Neuronal stem cell (in vitro differentiated cells): ENCODE data around the gene TTLL7.

Source experiments
- DNase-seq: peaks from one replicate; pipeline ENCODE4 v3.0.0-alpha.2; 2013; ENCODE audit warnings: low spot score
- H2AFZ ChIP-seq: one replicate; pipeline ENCODE4 v1.6.1; 2013; ENCODE audit warnings: mild to moderate bottlenecking, low read length, inconsistent platforms
- H2AK5ac ChIP-seq: 2 replicates; pipeline ENCODE4 v1.6.1; 2013; ENCODE audit warnings: low read depth, mild to moderate bottlenecking, inconsistent platforms, low read length, moderate library complexity, mixed read lengths
- H2BK120ac ChIP-seq: 2 replicates; pipeline ENCODE4 v1.6.1; 2013; ENCODE audit warnings: low read depth, mild to moderate bottlenecking, inconsistent platforms, low read length, moderate library complexity, mixed read lengths
- H2BK12ac ChIP-seq: one replicate; pipeline ENCODE4 v1.6.1; 2013; ENCODE audit warnings: low read length, inconsistent platforms
- H2BK15ac ChIP-seq: 2 replicates; pipeline ENCODE4 v1.6.1; 2013; ENCODE audit warnings: mild to moderate bottlenecking, low read length, inconsistent platforms, mixed read lengths
- H2BK5ac ChIP-seq: one replicate; pipeline ENCODE4 v1.6.1; 2013; ENCODE audit warnings: inconsistent platforms, mild to moderate bottlenecking, low read length, moderate library complexity
- H3K14ac ChIP-seq: one replicate; pipeline ENCODE4 v1.6.1; 2013; ENCODE audit warnings: low read length, inconsistent platforms
- H3K18ac ChIP-seq: 2 replicates; pipeline ENCODE4 v1.6.1; 2013; ENCODE audit warnings: low read length, inconsistent platforms
- H3K23ac ChIP-seq: 2 replicates; pipeline ENCODE4 v1.6.1; 2013; ENCODE audit warnings: low read depth, mild to moderate bottlenecking, mixed read lengths, low read length, inconsistent platforms; ENCODE audit not compliant: poor library complexity
- H3K27ac ChIP-seq: replicated peaks from 3 replicates; pipeline ENCODE4 v1.5.1; 2013; ENCODE audit warnings: low read length, inconsistent platforms
- H3K27me3 ChIP-seq, 3 experiments: 2 replicates each; pipeline ENCODE4 v1.6.1; 2013; ENCODE audit warnings: low read length in 3 of 3, mild to moderate bottlenecking in 2 of 3, inconsistent platforms in 1 of 3, low read depth in 1 of 3, mixed read lengths in 1 of 3, moderate library complexity in 1 of 3; ENCODE audit not compliant: control insufficient read depth in 3 of 3, insufficient read depth in 3 of 3
- H3K36me3 ChIP-seq, 2 donors: replicated peaks in 1 of 2; 2 replicates each; pipeline ENCODE4 v1.6.1; 2013; ENCODE audit warnings: low read length in 2 of 2; ENCODE audit not compliant: control insufficient read depth in 2 of 2, insufficient read depth in 2 of 2
- H3K4ac ChIP-seq: 2 replicates; pipeline ENCODE4 v1.6.1; 2013; ENCODE audit warnings: inconsistent platforms, mild to moderate bottlenecking, low read length, moderate library complexity
- H3K4me1 ChIP-seq, 2 donors: 1 replicate in 1 of 2; 2 replicates in 1 of 2; pipeline ENCODE4 v1.6.1; 2013; ENCODE audit warnings: low read length in 2 of 2, low read depth in 1 of 2; ENCODE audit not compliant: control insufficient read depth in 2 of 2, insufficient read depth in 1 of 2
- H3K4me2 ChIP-seq: one replicate; pipeline ENCODE4 v1.6.1; 2013; ENCODE audit warnings: mild to moderate bottlenecking, low read length, inconsistent platforms; ENCODE audit not compliant: insufficient read depth, poor library complexity, severe bottlenecking
- H3K4me3 ChIP-seq, 2 donors: 2 replicates each; pipeline ENCODE4 v1.5.1; 2013; ENCODE audit warnings: low read length in 2 of 2, mild to moderate bottlenecking in 2 of 2, inconsistent platforms in 1 of 2, moderate library complexity in 1 of 2
- H3K79me1 ChIP-seq: one replicate; pipeline ENCODE4 v1.6.1; 2013; ENCODE audit warnings: low read depth, mild to moderate bottlenecking, inconsistent platforms, low read length, moderate library complexity
- H3K9ac ChIP-seq: one replicate; pipeline ENCODE4 v1.6.1; 2013; ENCODE audit warnings: mild to moderate bottlenecking, low read depth, low read length, inconsistent platforms; ENCODE audit not compliant: poor library complexity
- H3K9me3 ChIP-seq, 2 donors: replicated peaks in 1 of 2; 2 replicates each; pipeline versions ENCODE3 to v1.6.1; 2013; ENCODE audit warnings: low read length in 2 of 2, mild to moderate bottlenecking in 2 of 2, inconsistent platforms in 1 of 2, low read depth in 1 of 2, mixed read lengths in 1 of 2, moderate library complexity in 1 of 2; ENCODE audit not compliant: control insufficient read depth in 2 of 2, insufficient read depth in 1 of 2
- H4K8ac ChIP-seq: one replicate; pipeline ENCODE4 v1.6.1; 2013; ENCODE audit warnings: low read depth, mild to moderate bottlenecking, inconsistent platforms, low read length, moderate library complexity
- H4K91ac ChIP-seq: one replicate; pipeline ENCODE4 v1.6.1; 2013; ENCODE audit warnings: low read length, low read depth, mild to moderate bottlenecking, inconsistent platforms; ENCODE audit not compliant: poor library complexity
- WGBS, 2 donors: extraction: QIAGEN DNeasy Blood & Tissue Kit; methylation state at CpG; one replicate each; pipeline ENCODE4 v1.1.7; 2013; ENCODE audit warnings: missing lambda C conversion rate in 2 of 2, mixed read lengths in 1 of 2; ENCODE audit not compliant: insufficient read length in 2 of 2, insufficient replicate concordance in 1 of 2; ENCODE audit errors: extremely low coverage in 2 of 2; 5-methylcytosine and 5-hydroxymethylcytosine counted together

TTLL7 gene

DNA sequence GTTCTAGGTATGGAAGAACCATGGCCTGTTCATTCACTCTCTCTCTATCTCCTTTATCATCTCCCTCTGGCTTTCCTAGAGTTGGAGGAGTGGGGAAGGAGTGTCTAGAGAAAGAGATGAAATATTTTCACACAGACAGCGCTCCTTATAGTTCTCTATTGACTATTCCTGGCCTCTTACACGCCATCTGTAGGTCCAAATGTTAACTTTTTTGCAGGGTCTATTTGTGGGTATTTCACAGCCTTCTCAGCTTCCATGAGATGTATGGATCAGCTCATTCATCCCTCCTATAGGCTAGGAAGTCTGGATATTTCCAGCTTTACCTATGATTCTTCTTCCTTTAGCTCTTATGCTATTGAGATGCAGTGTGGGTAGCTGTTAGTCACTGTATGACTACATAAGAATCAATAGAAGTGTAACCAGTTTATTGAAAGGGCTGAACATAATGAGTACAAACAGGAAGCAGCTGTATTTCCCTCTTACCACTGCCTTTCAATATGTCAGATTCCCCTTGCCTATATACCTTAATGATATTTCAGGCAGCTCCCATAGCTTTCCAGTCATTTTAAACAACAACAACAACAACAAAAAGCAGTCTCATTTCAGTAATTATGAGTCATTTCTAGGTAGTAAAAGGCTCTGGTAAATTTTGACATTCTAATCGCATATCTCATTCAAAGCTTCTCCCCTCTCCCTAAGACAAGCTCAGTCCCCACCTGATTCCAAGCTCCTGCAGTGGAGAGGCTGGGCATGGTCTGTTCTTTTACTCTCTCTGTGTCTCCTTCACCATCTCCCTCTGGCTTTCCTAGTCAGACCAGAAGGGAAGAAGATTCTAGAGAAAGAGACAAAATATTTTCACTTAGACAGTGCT lies 149.5 kb downstream of the TTLL7 start:
- Histone ChIP-seq H2BK120ac (no peak overlapping the region), H4K91ac (no peak overlapping the region), H3K4me1 (no peaks in the 10 kb centered on the region), H3K4ac (no peak overlapping the region), H3K79me1 (no peaks in the 10 kb centered on the region), H3K9ac (no peak overlapping the region), H2BK12ac (no peak overlapping the region), H3K14ac (no peak overlapping the region), H3K27me3 (no peaks in the 10 kb centered on the region), H2AFZ (peak overlapping the region; percentile 46), H3K36me3 (no peaks in the 10 kb centered on the region), H3K9me3 (peaks cover 3% of the 10 kb centered on the region in 2 donors), H2BK15ac (no peak overlapping the region), H4K8ac (no peak overlapping the region), H3K4me2 (no peak overlapping the region), H2AK5ac (no peak overlapping the region), H3K23ac (no peak overlapping the region), H2BK5ac (no peak overlapping the region), H3K4me3 (no peak overlapping the region), H3K27ac (no peak overlapping the region), H3K18ac (no peak overlapping the region)
- no CpG with 5 or more reads among the region's 3 CpGs for WGBS, 2 donors
- no peak for DNase-seq

GRCh38 chr1:83846138-83846537 lies 152.8 kb downstream of the TTLL7 start:
- H2BK15ac ChIP-seq = no peak overlapping the region

DNA sequence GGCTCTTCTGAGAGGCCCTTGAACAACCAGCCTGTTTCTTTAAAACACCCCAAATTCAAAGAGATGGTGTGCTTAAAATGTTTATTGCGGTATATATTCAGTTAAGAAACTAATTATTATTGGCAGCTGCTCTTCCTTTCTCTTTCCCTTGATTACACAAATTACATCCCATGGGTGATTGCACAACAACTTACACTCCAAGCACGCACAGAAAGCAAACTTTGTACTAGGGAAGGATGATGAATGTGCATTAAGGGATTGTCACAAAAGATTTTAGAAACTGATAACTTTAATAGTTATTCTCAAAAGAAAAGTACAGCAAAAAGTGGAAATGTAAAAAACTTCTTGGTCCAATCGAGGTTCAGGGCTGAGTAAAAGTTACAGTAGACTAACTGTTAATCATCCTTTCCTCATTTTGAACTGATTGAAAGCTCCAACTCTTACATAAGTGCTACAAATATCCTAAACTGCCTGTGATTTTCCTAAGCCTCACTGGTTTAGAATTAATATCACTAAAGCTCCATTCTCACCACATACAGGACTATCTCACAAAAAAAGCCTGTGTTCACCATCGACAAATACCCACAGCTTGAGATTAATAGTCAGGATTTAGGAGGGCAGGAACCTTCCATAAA lies 153.4 kb downstream of the TTLL7 start:
- no peak overlapping the region for H2BK12ac ChIP-seq
- H3K23ac ChIP-seq = no peak overlapping the region
- H3K27me3 ChIP-seq = no peaks in the 10 kb centered on the region
- no peaks in the 10 kb centered on the region for H3K36me3 ChIP-seq
- H4K8ac ChIP-seq = no peak overlapping the region
- H3K9me3 ChIP-seq = peaks cover 0 to 5% of the 10 kb centered on the region in 2 donors
- no peak overlapping the region for H3K4me3 ChIP-seq
- H3K27ac ChIP-seq = no peak overlapping the region
- no peak overlapping the region for H2AK5ac ChIP-seq
- no peak for DNase-seq
- no peak overlapping the region for H3K4ac ChIP-seq
- no peak overlapping the region for H2BK5ac ChIP-seq
- no peaks in the 10 kb centered on the region for H3K4me1 ChIP-seq
- H3K14ac ChIP-seq = no peak overlapping the region
- H3K4me2 ChIP-seq = no peak overlapping the region
- no peak overlapping the region for H2BK120ac ChIP-seq
- no peak overlapping the region for H2AFZ ChIP-seq
- H3K79me1 ChIP-seq = no peaks in the 10 kb centered on the region
- no peak overlapping the region for H2BK15ac ChIP-seq
- H3K18ac ChIP-seq = no peak overlapping the region
- no CpG with 5 or more reads among the region's 4 CpGs for WGBS, 2 donors
- H4K91ac ChIP-seq = no peak overlapping the region
- no peak overlapping the region for H3K9ac ChIP-seq

More at GRCh38 chr1:83846138-83846537, 152.8 kb downstream of the TTLL7 start:
- no peak overlapping the region for H3K4ac ChIP-seq
- H3K18ac ChIP-seq = no peak overlapping the region
- no peak overlapping the region for H2AFZ ChIP-seq
- no peak overlapping the region for H2BK120ac ChIP-seq
- DNase-seq = no peak
- H4K8ac ChIP-seq = no peak overlapping the region
- H2AK5ac ChIP-seq = no peak overlapping the region
- no peak overlapping the region for H3K4me3 ChIP-seq
- H3K36me3 ChIP-seq = no peaks in the 10 kb centered on the region
- H3K9ac ChIP-seq = no peak overlapping the region
- H3K79me1 ChIP-seq = no peaks in the 10 kb centered on the region
- H3K23ac ChIP-seq = no peak overlapping the region
- no CpG with 5 or more reads among the region's 1 CpG for WGBS, 2 donors
- H3K9me3 ChIP-seq = peaks cover 0 to 5% of the 10 kb centered on the region in 2 donors
- no peaks in the 10 kb centered on the region for H3K4me1 ChIP-seq
- no peaks in the 10 kb centered on the region for H3K27me3 ChIP-seq
- H2BK5ac ChIP-seq = no peak overlapping the region
- no peak overlapping the region for H3K27ac ChIP-seq
- no peak overlapping the region for H3K14ac ChIP-seq
- no peak overlapping the region for H2BK12ac ChIP-seq
- H3K4me2 ChIP-seq = no peak overlapping the region
- no peak overlapping the region for H4K91ac ChIP-seq

DNA sequence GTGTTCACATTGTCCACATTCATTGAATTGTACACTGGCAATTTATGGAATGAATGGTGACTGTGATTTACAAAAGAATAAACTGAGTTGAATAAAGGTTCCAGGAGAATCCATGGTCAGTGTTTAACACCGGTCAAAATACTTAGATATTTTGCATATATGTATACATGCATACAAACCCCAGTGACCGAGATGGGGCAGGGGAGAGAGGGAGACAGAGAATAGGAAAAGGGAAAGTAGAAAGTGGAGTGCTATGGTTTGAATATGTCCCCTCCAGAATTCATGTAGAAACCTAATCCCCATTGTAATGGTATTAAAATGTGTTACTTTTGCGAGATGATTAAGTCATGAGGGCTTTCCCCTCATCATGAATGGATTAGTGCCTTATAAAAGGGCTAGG lies 154.4 kb downstream of the TTLL7 start:
- H3K14ac ChIP-seq = no peak overlapping the region
- no CpG with 5 or more reads among the region's 3 CpGs for WGBS, 2 donors
- H3K36me3 ChIP-seq = no peaks in the 10 kb centered on the region
- H3K23ac ChIP-seq = no peak overlapping the region
- H3K9me3 ChIP-seq = peaks cover 0 to 5% of the 10 kb centered on the region in 2 donors
- no peak overlapping the region for H4K8ac ChIP-seq
- no peak overlapping the region for H3K4ac ChIP-seq
- no peak overlapping the region for H3K27ac ChIP-seq
- H4K91ac ChIP-seq = no peak overlapping the region
- H2AK5ac ChIP-seq = no peak overlapping the region
- H2BK12ac ChIP-seq = no peak overlapping the region
- H3K79me1 ChIP-seq = no peaks in the 10 kb centered on the region
- H2AFZ ChIP-seq = no peak overlapping the region
- H2BK120ac ChIP-seq = no peak overlapping the region
- no peak overlapping the region for H3K9ac ChIP-seq
- H3K4me3 ChIP-seq = no peak overlapping the region
- no peak for DNase-seq
- no peak overlapping the region for H2BK5ac ChIP-seq
- peaks cover 0 to 2% of the 10 kb centered on the region in 2 donors for H3K4me1 ChIP-seq
- no peaks in the 10 kb centered on the region for H3K27me3 ChIP-seq
- H3K4me2 ChIP-seq = no peak overlapping the region
- no peak overlapping the region for H3K18ac ChIP-seq
- no peak overlapping the region for H2BK15ac ChIP-seq
